Measurements from ENCODE around the gene ARHGEF37.

The ARHGEF37 gene

DNA sequence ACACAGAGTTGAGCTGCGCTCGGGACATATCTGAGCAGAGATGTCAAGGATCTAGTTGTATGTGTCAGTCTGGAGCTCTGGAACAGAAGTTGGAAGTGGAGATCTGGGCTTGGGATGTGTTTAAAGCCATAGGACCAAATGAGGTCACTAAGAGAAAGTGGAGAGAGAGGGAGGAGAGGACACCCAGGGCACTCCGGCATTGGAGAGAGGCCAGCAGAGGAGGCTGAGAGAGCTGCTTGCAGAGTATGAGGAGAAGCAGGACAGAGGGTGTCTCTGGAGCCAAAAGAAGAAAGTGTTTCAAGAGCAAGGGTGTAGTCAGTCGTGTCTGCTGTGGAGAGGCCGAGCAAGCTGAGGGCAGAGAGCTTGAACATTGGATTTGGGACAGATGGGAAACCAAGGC, 34.7 kb downstream of the ARHGEF37 start:
- DNase-seq (ENCODE audit: low read depth): no peak
- H3K4me3 ChIP-seq (ENCODE audit: low read depth, low read length): no peak overlapping the region
- TF ChIP-seq, protein P1, sequence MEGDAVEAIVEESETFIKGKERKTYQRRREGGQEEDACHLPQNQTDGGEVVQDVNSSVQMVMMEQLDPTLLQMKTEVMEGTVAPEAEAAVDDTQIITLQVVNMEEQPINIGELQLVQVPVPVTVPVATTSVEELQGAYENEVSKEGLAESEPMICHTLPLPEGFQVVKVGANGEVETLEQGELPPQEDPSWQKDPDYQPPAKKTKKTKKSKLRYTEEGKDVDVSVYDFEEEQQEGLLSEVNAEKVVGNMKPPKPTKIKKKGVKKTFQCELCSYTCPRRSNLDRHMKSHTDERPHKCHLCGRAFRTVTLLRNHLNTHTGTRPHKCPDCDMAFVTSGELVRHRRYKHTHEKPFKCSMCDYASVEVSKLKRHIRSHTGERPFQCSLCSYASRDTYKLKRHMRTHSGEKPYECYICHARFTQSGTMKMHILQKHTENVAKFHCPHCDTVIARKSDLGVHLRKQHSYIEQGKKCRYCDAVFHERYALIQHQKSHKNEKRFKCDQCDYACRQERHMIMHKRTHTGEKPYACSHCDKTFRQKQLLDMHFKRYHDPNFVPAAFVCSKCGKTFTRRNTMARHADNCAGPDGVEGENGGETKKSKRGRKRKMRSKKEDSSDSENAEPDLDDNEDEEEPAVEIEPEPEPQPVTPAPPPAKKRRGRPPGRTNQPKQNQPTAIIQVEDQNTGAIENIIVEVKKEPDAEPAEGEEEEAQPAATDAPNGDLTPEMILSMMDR (IDR thresholded peaks at IDR 0.05; ENCODE audit: insufficient read depth, low read depth, low read length, missing control alignments): no peak

GRCh38 chr5:149616727-149617285, 35.5 kb downstream of the ARHGEF37 start:
- TF ChIP-seq, protein P1 (IDR thresholded peaks at IDR 0.05; ENCODE audit: insufficient read depth, low read depth, low read length, missing control alignments): no peak
- H3K4me3 ChIP-seq (ENCODE audit: low read depth, low read length): no peak overlapping the region

GRCh38 chr5:149617760-149618306, 36.5 kb downstream of the ARHGEF37 start:
- TF ChIP-seq, protein P1 (IDR thresholded peaks at IDR 0.05; ENCODE audit: insufficient read depth, low read depth, low read length, missing control alignments): no peak
- H3K4me3 ChIP-seq (ENCODE audit: low read depth, low read length): peak overlapping the region; percentile 31
- peak; percentile 86 for DNase-seq (ENCODE audit: low read depth)

More at GRCh38 chr5:149616727-149617285, 35.5 kb downstream of the ARHGEF37 start:
- DNase-seq (ENCODE audit: low read depth): peak; percentile 84

DNA sequence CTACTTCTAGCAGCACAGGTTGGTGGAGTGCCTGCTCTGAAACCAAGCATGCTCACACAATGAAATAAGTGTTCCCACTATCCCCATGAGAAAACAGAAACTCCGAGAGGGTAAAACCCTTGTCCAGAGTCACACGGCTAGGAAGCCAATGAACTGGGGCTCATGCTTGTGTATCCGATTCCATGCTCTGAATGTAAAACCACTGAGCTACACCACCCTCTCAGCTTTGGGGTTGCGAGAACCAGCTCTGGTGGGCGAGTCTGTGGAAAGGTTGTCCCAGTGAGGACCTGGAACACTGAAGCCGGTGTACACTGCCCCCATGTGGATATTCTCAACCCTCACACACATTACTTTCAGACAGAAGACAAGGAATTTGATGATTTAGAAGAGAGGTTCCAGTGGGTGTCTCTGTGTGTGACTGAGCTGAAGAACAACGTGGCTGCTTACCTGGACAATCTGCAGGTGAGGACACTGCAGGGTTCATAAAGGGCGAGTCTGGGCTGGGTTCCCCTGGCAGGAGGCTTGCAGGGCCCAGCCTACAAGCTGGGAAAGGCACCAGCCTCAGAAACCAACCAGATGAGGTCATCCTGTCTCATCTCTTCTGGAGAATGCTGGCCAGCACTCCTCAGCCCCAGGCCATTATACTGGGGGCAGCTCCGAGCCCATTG, 37.4 kb downstream of the ARHGEF37 start:
- peak; percentile 85 for DNase-seq (ENCODE audit: low read depth)
- TF ChIP-seq, protein P1 (IDR thresholded peaks at IDR 0.05; ENCODE audit: insufficient read depth, low read depth, low read length, missing control alignments): peak; percentile 73
- H3K4me3 ChIP-seq (ENCODE audit: low read depth, low read length): peak overlapping the region; percentile 31

GRCh38 chr5:149621415-149622098, 40.3 kb downstream of the ARHGEF37 start:
- no peak overlapping the region for H3K4me3 ChIP-seq (ENCODE audit: low read depth, low read length)
- TF ChIP-seq, protein P1 (IDR thresholded peaks at IDR 0.05; ENCODE audit: insufficient read depth, low read depth, low read length, missing control alignments): no peak
- DNase-seq (ENCODE audit: low read depth): no peak

DNA sequence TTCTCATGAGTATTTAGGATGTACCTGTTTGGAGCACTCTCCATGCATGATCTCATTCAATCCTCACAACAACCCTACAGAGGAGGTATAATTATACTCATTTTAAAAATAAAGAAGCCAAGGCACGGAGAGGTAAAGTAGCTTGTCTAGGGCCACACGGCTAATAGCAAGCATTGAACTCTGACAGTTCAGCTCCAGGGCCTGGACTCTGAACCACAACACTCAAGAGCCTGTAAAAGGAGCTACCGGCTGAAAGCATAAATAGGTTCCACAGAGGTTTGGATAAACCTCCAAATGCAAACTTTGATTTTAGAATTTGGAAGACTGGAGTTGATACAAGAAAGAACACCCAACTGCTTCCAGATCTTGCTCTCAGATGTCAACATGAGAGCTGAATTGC, 41.2 kb downstream of the ARHGEF37 start:
- TF ChIP-seq, protein P1 (IDR thresholded peaks at IDR 0.05; ENCODE audit: insufficient read depth, low read depth, low read length, missing control alignments): no peak
- DNase-seq (ENCODE audit: low read depth): no peak
- no peak overlapping the region for H3K4me3 ChIP-seq (ENCODE audit: low read depth, low read length)
